ENCODE results near the gene TYMP.

TYMP gene

GRCh38 chr22:50568626-50569025, 38.8 kb upstream of the TYMP start:
- H4K20me1 ChIP-seq: peaks cover 0 to 53% (median 34%) of the 10 kb centered on the region in 11 experiments; a peak in 14 of 22 replicates
- peaks cover 42 to 69% (median 59%) of the 10 kb centered on the region in 11 experiments for H3K36me3 ChIP-seq
- H3K9ac ChIP-seq: no peak overlapping the region
- TF ChIP-seq Cebpa-rat (IDR thresholded peaks at IDR 0.05): no peak
- H3K4me1 ChIP-seq: peaks cover 2 to 50% (median 43%) of the 10 kb centered on the region in 10 experiments; a peak in 19 of 20 replicates
- no peak overlapping the region for H3K4me3 ChIP-seq
- H3K27me3 ChIP-seq: peaks cover 3 to 16% (median 12%) of the 10 kb centered on the region in 11 experiments; a peak in 18 of 22 replicates
- H3K9me3 ChIP-seq (replicated peaks in 1 of 11): peaks cover 0 to 4% (median 0%) of the 10 kb centered on the region in 11 experiments; a peak in 2 of 22 replicates
- H3K4me2 ChIP-seq: peak overlapping the region in 7 of 11 experiments; percentile 32 to 87 (median 80); a peak in 11 of 22 replicates
- H3K27ac ChIP-seq: no peak overlapping the region

GRCh38 chr22:50567721-50568252, 38.0 kb upstream of the TYMP start:
- Histone ChIP-seq H3K4me1 (peaks cover 8 to 55% (median 50%) of the 10 kb centered on the region in 10 experiments; a peak in 19 of 20 replicates), H3K4me3 (no peak overlapping the region), H3K9ac (no peak overlapping the region), H4K20me1 (peaks cover 0 to 45% (median 34%) of the 10 kb centered on the region in 11 experiments; a peak in 14 of 22 replicates), H3K27ac (no peak overlapping the region), H3K9me3 (replicated peaks in 1 of 11) (peaks cover 0 to 4% (median 0%) of the 10 kb centered on the region in 11 experiments; a peak in 2 of 22 replicates), H3K4me2 (no peak overlapping the region), H3K27me3 (peaks cover 7 to 23% (median 19%) of the 10 kb centered on the region in 11 experiments; a peak in 18 of 22 replicates), H3K36me3 (peaks cover 35 to 61% (median 51%) of the 10 kb centered on the region in 11 experiments)
- no peak for TF ChIP-seq Cebpa-rat (IDR thresholded peaks at IDR 0.05)

GRCh38 chr22:50564289-50564688, 34.5 kb upstream of the TYMP start:
- Histone ChIP-seq H3K27me3 (peaks cover 7 to 23% (median 19%) of the 10 kb centered on the region in 11 experiments; a peak in 18 of 22 replicates), H3K9ac (no peak overlapping the region), H3K4me3 (no peak overlapping the region), H4K20me1 (peaks cover 0 to 11% (median 4%) of the 10 kb centered on the region in 11 experiments; a peak in 8 of 22 replicates), H3K9me3 (replicated peaks in 1 of 11) (peaks cover 0 to 3% (median 0%) of the 10 kb centered on the region in 11 experiments; a peak in 2 of 22 replicates), H3K36me3 (peaks cover 19 to 26% (median 21%) of the 10 kb centered on the region in 11 experiments), H3K4me1 (peaks cover 8 to 20% (median 16%) of the 10 kb centered on the region in 10 experiments; a peak in 18 of 20 replicates), H3K4me2 (0 out of 22 replicates have a peak overlapping the region, but pooled peaks of 1 of the 11 experiments have one; percentile 96), H3K27ac (no peak overlapping the region)
- no peak for TF ChIP-seq Cebpa-rat (IDR thresholded peaks at IDR 0.05)

GRCh38 chr22:50563413-50564160, 33.8 kb upstream of the TYMP start:
- H3K9ac ChIP-seq: peak overlapping the region in 9 of 11 experiments; percentile 31 to 72 (median 51); a peak in 14 of 22 replicates
- peaks cover 7 to 23% (median 19%) of the 10 kb centered on the region in 11 experiments; a peak in 18 of 22 replicates for H3K27me3 ChIP-seq
- H3K9me3 ChIP-seq (replicated peaks in 1 of 11): no peaks in the 10 kb centered on the region; a peak in 1 of 22 replicates
- H3K27ac ChIP-seq: peak overlapping the region in 3 of 11 experiments; percentile 0 to 20 (median 13); a peak in 2 of 22 replicates
- peak overlapping the region; percentile 49 to 71 (median 58) for H3K4me3 ChIP-seq
- TF ChIP-seq Cebpa-rat (IDR thresholded peaks at IDR 0.05): no peak
- peaks cover 11 to 19% (median 14%) of the 10 kb centered on the region in 11 experiments for H3K36me3 ChIP-seq
- H3K4me1 ChIP-seq: peaks cover 7 to 13% (median 11%) of the 10 kb centered on the region in 10 experiments; a peak in 18 of 20 replicates
- H3K4me2 ChIP-seq: peak overlapping the region; percentile 83 to 99 (median 94)
- peaks cover 0 to 4% (median 0%) of the 10 kb centered on the region in 11 experiments; a peak in 1 of 22 replicates for H4K20me1 ChIP-seq

GRCh38 chr22:50562523-50563412, 33.0 kb upstream of the TYMP start, which contains the start of gene SYCE3:
SYCE3 (minus strand) TSS chr22:50562919; CDS start chr22:50556405, 6,514 bp downstream.
- Histone ChIP-seq H3K36me3 (peaks cover 3 to 10% (median 6%) of the 10 kb centered on the region in 11 experiments; a peak in 21 of 22 replicates), H3K4me3 (peak within 1 kb of the TSS; percentile 49 to 71 (median 58)), H3K9me3 (replicated peaks in 1 of 11) (no peaks in the 10 kb centered on the region), H4K20me1 (no peaks in the 10 kb centered on the region; a peak in 1 of 22 replicates), H3K27me3 (peaks cover 7 to 23% (median 19%) of the 10 kb centered on the region in 11 experiments; a peak in 18 of 22 replicates), H3K4me2 (peak within 1 kb of the TSS; percentile 83 to 99 (median 94)), H3K27ac (peak within 1 kb of the TSS in 3 of 11 experiments; percentile 0 to 20 (median 13); a peak in 2 of 22 replicates), H3K9ac (peak within 1 kb of the TSS in 9 of 11 experiments; percentile 31 to 72 (median 51); a peak in 14 of 22 replicates), H3K4me1 (peaks cover 7 to 11% (median 9%) of the 10 kb centered on the region in 10 experiments; a peak in 18 of 20 replicates)
- no peak for TF ChIP-seq Cebpa-rat (IDR thresholded peaks at IDR 0.05)

- no peaks in the 10 kb centered on the region; a peak in 1 of 22 replicates for H4K20me1 ChIP-seq
- no peaks in the 10 kb centered on the region for H3K36me3 ChIP-seq
- H3K4me2 ChIP-seq: no peak overlapping the region
- peaks cover 7 to 23% (median 19%) of the 10 kb centered on the region in 11 experiments; a peak in 18 of 22 replicates for H3K27me3 ChIP-seq
- no peak overlapping the region for H3K27ac ChIP-seq
- no peaks in the 10 kb centered on the region for H3K9me3 ChIP-seq (replicated peaks in 1 of 11)
- peaks cover 7 to 11% (median 9%) of the 10 kb centered on the region in 10 experiments; a peak in 18 of 20 replicates for H3K4me1 ChIP-seq
- TF ChIP-seq Cebpa-rat (IDR thresholded peaks at IDR 0.05): no peak
- no peak overlapping the region for H3K9ac ChIP-seq
- H3K4me3 ChIP-seq: no peak overlapping the region
These were observed 31.9 kb upstream of the TYMP start for GRCh38 chr22:50561401-50562358.

- H3K4me3 ChIP-seq: no peak overlapping the region
- no peaks in the 10 kb centered on the region for H3K9me3 ChIP-seq (replicated peaks in 1 of 11)
- peaks cover 7 to 22% (median 19%) of the 10 kb centered on the region in 11 experiments; a peak in 18 of 22 replicates for H3K27me3 ChIP-seq
- H4K20me1 ChIP-seq: no peaks in the 10 kb centered on the region; a peak in 1 of 22 replicates
- no peak overlapping the region for H3K27ac ChIP-seq
- no peak overlapping the region for H3K4me2 ChIP-seq
- peaks cover 7 to 11% (median 9%) of the 10 kb centered on the region in 10 experiments; a peak in 18 of 20 replicates for H3K4me1 ChIP-seq
- H3K9ac ChIP-seq: no peak overlapping the region
- no peaks in the 10 kb centered on the region for H3K36me3 ChIP-seq
- TF ChIP-seq Cebpa-rat (IDR thresholded peaks at IDR 0.05): no peak
These were observed 30.2 kb upstream of the TYMP start for GRCh38 chr22:50560034-50560433.
